Endodermal cell (in vitro differentiated cells): ENCODE measurements around the gene ATAD3B. TPM values are rescaled to one million over a fixed set of nuclear protein-coding genes. Genes with fewer than 3 reads are reported as not detected.

Experiments
- DNase-seq: peaks from one replicate; pipeline ENCODE4 v3.0.0-alpha.2; 2017
- H3K27ac ChIP-seq: 2 replicates; pipeline ENCODE4 v1.5.1; 2013; ENCODE audit warnings: mild to moderate bottlenecking, low read depth, low read length, moderate library complexity
- H3K27me3 ChIP-seq: 2 replicates; pipeline ENCODE4 v1.6.1; 2013; ENCODE audit warnings: mild to moderate bottlenecking, low read length, moderate library complexity; ENCODE audit not compliant: insufficient read depth, control insufficient read depth, poor library complexity, severe bottlenecking
- H3K36me3 ChIP-seq: 2 replicates; pipeline ENCODE4 v1.7.0; 2013; ENCODE audit warnings: mild to moderate bottlenecking, low read length, moderate library complexity; ENCODE audit not compliant: control insufficient read depth, insufficient read depth
- H3K4me1 ChIP-seq: one replicate; pipeline ENCODE4 v1.7.0; 2013; ENCODE audit warnings: low read length; ENCODE audit not compliant: control insufficient read depth, insufficient read depth
- H3K4me3 ChIP-seq: 2 replicates; pipeline ENCODE4 v1.5.1; 2013; ENCODE audit warnings: mild to moderate bottlenecking, low read length, moderate library complexity
- H3K9ac ChIP-seq: 2 replicates; pipeline ENCODE4 v1.6.1; 2013; ENCODE audit warnings: mild to moderate bottlenecking, low read length, moderate library complexity; ENCODE audit not compliant: poor library complexity, severe bottlenecking; ENCODE audit errors: extremely low read depth
- H3K9me3 ChIP-seq: 2 replicates; pipeline ENCODE4 v1.6.1; 2013; ENCODE audit warnings: mild to moderate bottlenecking, low read length, moderate library complexity; ENCODE audit not compliant: control insufficient read depth
- H3K27ac Mint-ChIP-seq: 2 replicates; pipeline ENCODE4 v1.8.0; 2020; ENCODE audit warnings: mixed read lengths
- H3K27me3 Mint-ChIP-seq: 2 replicates; pipeline ENCODE4 v1.8.0; 2021; ENCODE audit warnings: mild to moderate bottlenecking, mixed read lengths; ENCODE audit not compliant: insufficient read depth
- H3K36me3 Mint-ChIP-seq: 2 replicates; pipeline ENCODE4 v1.8.0; 2020; ENCODE audit warnings: low read depth, mixed read lengths
- H3K4me1 Mint-ChIP-seq: 2 replicates; pipeline ENCODE4 v1.8.0; 2020; ENCODE audit warnings: mixed read lengths
- H3K4me3 Mint-ChIP-seq: 2 replicates; pipeline ENCODE4 v1.8.0; 2020; ENCODE audit warnings: mild to moderate bottlenecking, moderate library complexity, mixed read lengths
- H3K9me3 Mint-ChIP-seq: 2 replicates; pipeline ENCODE4 v1.8.0; 2020; ENCODE audit warnings: mild to moderate bottlenecking, mixed read lengths
- CTCF ChIP-seq: fragments of 200-600 bp; sonication (generic); conservative IDR thresholded peaks from 2 replicates; pipeline ENCODE4 v1.5.0; 2021; ENCODE audit warnings: antibody characterized with exemption, mild to moderate bottlenecking
- WGBS, 2 experiments: methylation state at CpG; one replicate each; pipeline versions ENCODE4 v1.1.5 to v1.1.7; 2013; ENCODE audit warnings: missing lambda C conversion rate in 2 of 2, mixed read lengths in 1 of 2; ENCODE audit not compliant: insufficient coverage in 1 of 2, insufficient read length in 1 of 2; 5-methylcytosine and 5-hydroxymethylcytosine counted together
- total RNA-seq, 2 donors: library from RNA; stranded (reverse); fragmentation: NEBNext Ultra II Directional in 1 of 2; extraction: Animal tissue kit (Norgen Biotek cat#: 25700) in 1 of 2; gene quantifications; 2 replicates in 1 of 2; 3 replicates in 1 of 2; pipeline ENCODE4 v1.2.1, GENCODE V29; 2021

Gene ATAD3B
- total RNA-seq, 2 donors from 2014 or later: 41.8 to 47.4 TPM

GRCh38 chr1:1540818-1541628, 69.5 kb downstream of the ATAD3B start:
- Mint-ChIP-seq H3K4me1 (no peaks in the 10 kb centered on the region), H3K36me3 (peaks cover 22% of the 10 kb centered on the region), H3K27ac (no peak overlapping the region), H3K9me3 (no peaks in the 10 kb centered on the region), H3K27me3 (no peaks in the 10 kb centered on the region), H3K4me3 (peak overlapping the region; percentile 60)
- no peaks in the 10 kb centered on the region for H3K9me3 ChIP-seq
- H3K27ac ChIP-seq: no peak overlapping the region
- no peak for DNase-seq
- no peaks in the 10 kb centered on the region for H3K4me1 ChIP-seq
- TF ChIP-seq CTCF: no peak
- no peak overlapping the region for H3K4me3 ChIP-seq
- WGBS, 2 experiments: 67 to 94% methylated on average over 26 to 53 of the region's 53 CpGs
- no peak overlapping the region for H3K9ac ChIP-seq
- peaks cover 24% of the 10 kb centered on the region for H3K36me3 ChIP-seq
- no peaks in the 10 kb centered on the region for H3K27me3 ChIP-seq

GRCh38 chr1:1541956-1542765, 70.6 kb downstream of the ATAD3B start:
- Mint-ChIP-seq H3K4me3 (peak overlapping the region; percentile 60), H3K27me3 (no peaks in the 10 kb centered on the region), H3K4me1 (no peaks in the 10 kb centered on the region), H3K9me3 (no peaks in the 10 kb centered on the region), H3K27ac (no peak overlapping the region), H3K36me3 (peaks cover 22% of the 10 kb centered on the region)
- Histone ChIP-seq H3K36me3 (peaks cover 31% of the 10 kb centered on the region), H3K27me3 (no peaks in the 10 kb centered on the region), H3K4me1 (no peaks in the 10 kb centered on the region), H3K9me3 (no peaks in the 10 kb centered on the region), H3K27ac (peak overlapping the region; percentile 32), H3K4me3 (no peak overlapping the region), H3K9ac (no peak overlapping the region)
- no peak for DNase-seq
- TF ChIP-seq CTCF: no peak
- WGBS, 2 experiments: 93 to 94% methylated on average over 18 to 37 of the region's 37 CpGs

GRCh38 chr1:1542766-1543705, 71.5 kb downstream of the ATAD3B start:
- WGBS, 2 experiments: 93 to 94% methylated on average over 28 to 45 of the region's 45 CpGs
- DNase-seq: no peak
- no peak overlapping the region for H3K27ac ChIP-seq
- no peaks in the 10 kb centered on the region for H3K9me3 Mint-ChIP-seq
- peaks cover 31% of the 10 kb centered on the region for H3K36me3 ChIP-seq
- H3K4me1 Mint-ChIP-seq: no peaks in the 10 kb centered on the region
- H3K9me3 ChIP-seq: no peaks in the 10 kb centered on the region
- no peak overlapping the region for H3K27ac Mint-ChIP-seq
- H3K4me1 ChIP-seq: no peaks in the 10 kb centered on the region
- no peaks in the 10 kb centered on the region for H3K27me3 ChIP-seq
- no peak for TF ChIP-seq CTCF
- H3K9ac ChIP-seq: no peak overlapping the region
- H3K4me3 Mint-ChIP-seq: no peak overlapping the region
- H3K36me3 Mint-ChIP-seq: peaks cover 29% of the 10 kb centered on the region
- no peaks in the 10 kb centered on the region for H3K27me3 Mint-ChIP-seq
- no peak overlapping the region for H3K4me3 ChIP-seq
